ENCODE measurements around the gene AARS2.

AARS2 gene

DNA sequence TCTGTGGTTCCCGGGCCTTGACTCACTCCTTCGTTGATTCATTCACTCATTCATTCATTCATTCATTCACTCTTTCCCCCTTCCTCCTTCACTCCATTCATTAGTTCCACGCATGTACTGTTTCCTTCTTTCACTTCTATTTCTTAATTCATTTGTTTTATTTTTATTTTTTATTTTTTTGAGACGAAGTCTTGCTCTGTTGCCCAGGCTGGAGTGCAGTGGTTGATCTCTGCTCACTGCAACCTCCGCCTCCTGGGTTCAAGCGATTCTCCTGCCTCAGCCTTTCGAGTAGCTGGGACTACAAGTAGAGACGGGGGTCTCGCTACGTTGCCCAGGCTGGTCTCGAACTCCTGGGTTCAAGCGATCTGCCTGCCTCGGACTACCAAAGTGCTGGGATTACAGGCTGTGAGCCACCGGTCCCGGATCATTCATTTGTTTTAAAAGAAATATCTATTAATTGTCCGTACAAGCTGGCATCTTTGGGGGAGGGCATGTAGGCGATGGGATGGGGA is 47.4 kb downstream of the AARS2 start:
- DNase-seq (ENCODE audit: insufficient read length, low spot score) (no peak), FAIRE-seq (no peak)
- TF ChIP-seq TAF1 (IDR thresholded peaks at IDR 0.05; ENCODE audit: low read depth, low read length), result no peak
- no peak for TF ChIP-seq POLR2AphosphoS5 (IDR thresholded peaks at IDR 0.05; ENCODE audit: low read depth, low read length)
- TF ChIP-seq POLR2A (IDR thresholded peaks at IDR 0.05; ENCODE audit: low read depth, low read length), result no peak
- no peak for TF ChIP-seq POU2F2 (IDR thresholded peaks at IDR 0.05; ENCODE audit: low read depth, low read length)
- 0 out of 2 replicates have a peak, but pooled peaks have one; percentile 35 for TF ChIP-seq SPI1 (IDR thresholded peaks at IDR 0.05; ENCODE audit: low read depth, low read length)

GRCh38 chr6:44265007-44265721 is 48.0 kb downstream of the AARS2 start, which contains the start of gene NFKBIE:
Gene NFKBIE (minus strand): TSS chr6:44265551. CDS start chr6:44265346, 205 bp downstream.
- no peak for TF ChIP-seq SPI1 (IDR thresholded peaks at IDR 0.05; ENCODE audit: low read depth, low read length)
- TF ChIP-seq POU2F2 (IDR thresholded peaks at IDR 0.05; ENCODE audit: low read depth, low read length), result no peak
- peak; percentile 39; the same call in 1 of the 2 replicates for TF ChIP-seq POLR2A (IDR thresholded peaks at IDR 0.05; ENCODE audit: low read depth, low read length)
- TF ChIP-seq PAX5 (IDR thresholded peaks at IDR 0.05; ENCODE audit: insufficient read depth, low read length, severe bottlenecking), result peak; percentile 41
- peak; percentile 56; the same call in 1 of the 2 replicates for TF ChIP-seq TAF1 (IDR thresholded peaks at IDR 0.05; ENCODE audit: low read depth, low read length)
- peak; percentile 67; the same call in 1 of the 2 replicates for TF ChIP-seq POLR2AphosphoS5 (IDR thresholded peaks at IDR 0.05; ENCODE audit: low read depth, low read length)
- peak; percentile 69 for FAIRE-seq
- DNase-seq (ENCODE audit: insufficient read length, low spot score), result no peak

DNA sequence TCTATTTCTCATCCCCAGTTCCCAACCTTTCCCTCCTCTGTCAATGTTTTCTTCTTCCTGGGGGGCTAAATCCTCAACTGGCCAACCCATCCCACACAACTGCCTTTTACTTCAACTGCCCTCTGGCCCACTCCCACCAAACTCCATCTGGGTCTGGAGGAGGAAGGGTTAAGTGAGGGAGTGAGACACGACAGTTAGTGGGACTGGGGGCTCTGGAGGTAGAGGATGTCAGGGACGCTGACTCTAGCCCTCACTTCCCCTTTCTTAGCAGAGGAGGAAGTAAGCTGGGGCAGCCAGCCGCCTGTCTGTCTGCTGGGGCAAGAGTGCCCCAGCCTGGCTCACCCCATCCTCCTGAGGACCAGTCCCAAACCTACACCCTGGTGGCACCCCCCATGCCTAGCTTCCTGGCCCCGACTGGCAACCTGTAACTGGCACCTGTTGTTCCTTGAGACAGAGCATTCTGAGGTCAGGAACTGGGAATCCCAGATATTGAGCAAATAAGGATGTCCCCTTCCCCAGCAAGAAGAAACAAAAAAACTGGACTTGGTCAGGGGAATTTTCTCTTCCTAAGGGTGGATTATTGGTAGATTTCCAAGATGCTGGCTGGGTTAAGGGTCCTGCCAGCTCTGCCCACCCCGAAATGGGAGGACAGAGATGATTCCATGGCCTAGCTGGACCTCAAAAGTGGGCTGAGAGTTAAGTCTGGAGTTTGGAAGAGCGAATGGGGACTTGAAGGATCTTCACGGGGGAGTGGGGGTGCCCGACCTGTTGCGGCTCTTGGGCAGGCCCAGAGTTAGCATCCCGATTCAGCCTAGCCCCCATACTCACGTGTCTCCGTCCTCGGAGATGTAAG is 48.8 kb downstream of the AARS2 start:
- peak; percentile 93 for FAIRE-seq
- DNase-seq (ENCODE audit: insufficient read length, low spot score), result no peak
- TF ChIP-seq TAF1 (IDR thresholded peaks at IDR 0.05; ENCODE audit: low read depth, low read length), result peak; percentile 73
- TF ChIP-seq POLR2A (IDR thresholded peaks at IDR 0.05; ENCODE audit: low read depth, low read length), result no peak; the same call in none of the 2 replicates
- TF ChIP-seq SPI1 (IDR thresholded peaks at IDR 0.05; ENCODE audit: low read depth, low read length), result peak; percentile 98
- TF ChIP-seq POU2F2 (IDR thresholded peaks at IDR 0.05; ENCODE audit: low read depth, low read length), result 0 out of 2 replicates have a peak, but pooled peaks have one; percentile 47

DNA sequence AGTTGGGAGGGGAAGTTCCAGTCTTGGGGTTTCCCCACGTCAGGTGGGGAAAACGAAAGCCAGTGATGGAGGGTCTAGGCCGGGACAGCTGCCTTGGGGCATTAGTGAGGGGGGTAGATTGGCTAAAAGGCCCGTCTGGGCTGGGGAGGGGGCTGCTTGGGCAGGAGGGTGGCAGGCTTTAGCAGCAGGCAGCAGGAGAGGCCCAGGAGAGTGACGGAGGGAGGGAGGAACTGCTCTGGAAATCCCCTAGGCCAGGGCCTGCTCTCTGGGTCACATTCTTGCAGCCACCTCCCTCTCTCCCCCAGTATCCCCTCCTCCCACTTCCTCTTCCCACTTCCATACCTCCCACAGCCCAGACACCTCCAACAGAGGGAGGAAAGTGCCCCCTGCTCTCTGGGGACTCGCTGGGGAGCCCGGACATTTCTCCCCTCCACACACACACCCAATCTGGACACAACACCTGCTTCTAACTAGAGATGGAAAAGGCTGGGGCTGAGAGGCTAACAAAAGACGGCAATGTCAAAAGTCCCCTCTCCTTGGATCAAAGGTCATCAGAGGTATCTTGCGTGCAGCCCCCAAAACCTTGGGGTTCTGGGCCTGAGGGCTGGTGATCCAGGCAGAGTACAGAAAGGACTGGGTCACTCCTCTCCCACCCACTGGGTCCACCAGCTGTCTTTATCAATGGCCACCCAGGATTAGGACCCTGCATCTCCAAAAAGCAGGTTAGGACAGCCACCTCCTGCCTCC is 49.6 kb downstream of the AARS2 start:
- DNase-seq (ENCODE audit: insufficient read length, low spot score), result no peak
- TF ChIP-seq SPI1 (IDR thresholded peaks at IDR 0.05; ENCODE audit: low read depth, low read length) (peak; percentile 91), POU2F2 (IDR thresholded peaks at IDR 0.05; ENCODE audit: low read depth, low read length) (peak; percentile 42), POLR2A (IDR thresholded peaks at IDR 0.05; ENCODE audit: low read depth, low read length) (peak; percentile 76), POLR2AphosphoS5 (IDR thresholded peaks at IDR 0.05; ENCODE audit: low read depth, low read length) (peak; percentile 46; the same call in 1 of the 2 replicates), PAX5 (IDR thresholded peaks at IDR 0.05; ENCODE audit: insufficient read depth, low read length, severe bottlenecking) (no peak), TAF1 (IDR thresholded peaks at IDR 0.05; ENCODE audit: low read depth, low read length) (peak; percentile 76; the same call in 1 of the 2 replicates)
- peak; percentile 82 for FAIRE-seq

DNA sequence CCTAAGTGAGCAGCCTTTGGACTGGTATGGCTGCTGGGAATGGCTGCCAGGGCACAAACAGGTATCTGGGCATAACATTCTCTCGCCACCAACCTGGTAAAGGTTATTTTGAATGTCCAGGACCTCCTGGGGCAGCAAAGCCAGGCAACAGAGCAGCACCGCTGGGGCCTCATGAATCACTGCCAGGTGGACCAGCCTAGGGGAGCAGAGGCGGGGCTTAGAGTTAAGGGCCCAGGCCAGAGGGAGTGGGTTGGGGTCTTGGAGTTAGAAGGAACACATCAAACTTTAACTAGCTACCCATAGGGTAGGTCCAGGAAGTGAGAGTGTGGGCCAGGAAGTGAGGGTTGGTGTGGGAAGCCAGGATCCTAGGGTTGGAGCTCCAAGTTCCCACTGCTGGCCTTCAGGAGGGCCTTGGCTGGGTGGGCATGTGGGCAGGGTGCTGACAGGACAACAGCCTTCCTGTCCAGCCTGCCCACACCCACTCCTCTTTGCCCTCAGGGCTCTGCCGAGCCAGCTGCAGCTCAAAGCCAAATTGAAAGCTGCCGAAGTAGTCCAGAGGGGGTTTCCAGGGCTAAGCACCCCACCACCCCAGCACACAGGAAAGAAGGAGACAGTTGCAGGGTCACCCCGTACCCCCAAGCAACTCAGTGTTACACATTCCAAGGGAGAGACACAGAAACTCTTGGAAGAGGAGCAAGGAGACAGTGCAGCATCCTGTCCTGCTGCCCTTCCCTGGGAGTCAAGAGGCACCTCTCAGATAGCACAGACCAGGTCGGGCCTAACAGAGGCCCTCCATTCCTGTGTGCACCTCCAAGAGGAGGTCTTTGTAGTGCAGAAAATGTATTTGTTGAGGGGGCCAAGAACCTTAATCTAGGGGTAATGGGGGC is 50.4 kb downstream of the AARS2 start:
- TF ChIP-seq PAX5 (IDR thresholded peaks at IDR 0.05; ENCODE audit: insufficient read depth, low read length, severe bottlenecking) (no peak), POLR2A (IDR thresholded peaks at IDR 0.05; ENCODE audit: low read depth, low read length) (peak; percentile 33; the same call in 1 of the 2 replicates), SPI1 (IDR thresholded peaks at IDR 0.05; ENCODE audit: low read depth, low read length) (peak; percentile 32; the same call in 1 of the 2 replicates), POLR2AphosphoS5 (IDR thresholded peaks at IDR 0.05; ENCODE audit: low read depth, low read length) (no peak; the same call in 1 of the 2 replicates), POU2F2 (IDR thresholded peaks at IDR 0.05; ENCODE audit: low read depth, low read length) (0 out of 2 replicates have a peak, but pooled peaks have one; percentile 27), TAF1 (IDR thresholded peaks at IDR 0.05; ENCODE audit: low read depth, low read length) (peak; percentile 24; the same call in 1 of the 2 replicates)
- DNase-seq (ENCODE audit: insufficient read length, low spot score) (no peak), FAIRE-seq (peak; percentile 5)

GRCh38 chr6:44261581-44261980 is 51.6 kb downstream of the AARS2 start:
- no peak for FAIRE-seq
- no peak for DNase-seq (ENCODE audit: insufficient read length, low spot score)
- TF ChIP-seq POU2F2 (IDR thresholded peaks at IDR 0.05; ENCODE audit: low read depth, low read length) (no peak), SPI1 (IDR thresholded peaks at IDR 0.05; ENCODE audit: low read depth, low read length) (no peak), POLR2A (IDR thresholded peaks at IDR 0.05; ENCODE audit: low read depth, low read length) (no peak), PAX5 (IDR thresholded peaks at IDR 0.05; ENCODE audit: insufficient read depth, low read length, severe bottlenecking) (no peak), POLR2AphosphoS5 (IDR thresholded peaks at IDR 0.05; ENCODE audit: low read depth, low read length) (no peak), TAF1 (IDR thresholded peaks at IDR 0.05; ENCODE audit: low read depth, low read length) (no peak)

DNA sequence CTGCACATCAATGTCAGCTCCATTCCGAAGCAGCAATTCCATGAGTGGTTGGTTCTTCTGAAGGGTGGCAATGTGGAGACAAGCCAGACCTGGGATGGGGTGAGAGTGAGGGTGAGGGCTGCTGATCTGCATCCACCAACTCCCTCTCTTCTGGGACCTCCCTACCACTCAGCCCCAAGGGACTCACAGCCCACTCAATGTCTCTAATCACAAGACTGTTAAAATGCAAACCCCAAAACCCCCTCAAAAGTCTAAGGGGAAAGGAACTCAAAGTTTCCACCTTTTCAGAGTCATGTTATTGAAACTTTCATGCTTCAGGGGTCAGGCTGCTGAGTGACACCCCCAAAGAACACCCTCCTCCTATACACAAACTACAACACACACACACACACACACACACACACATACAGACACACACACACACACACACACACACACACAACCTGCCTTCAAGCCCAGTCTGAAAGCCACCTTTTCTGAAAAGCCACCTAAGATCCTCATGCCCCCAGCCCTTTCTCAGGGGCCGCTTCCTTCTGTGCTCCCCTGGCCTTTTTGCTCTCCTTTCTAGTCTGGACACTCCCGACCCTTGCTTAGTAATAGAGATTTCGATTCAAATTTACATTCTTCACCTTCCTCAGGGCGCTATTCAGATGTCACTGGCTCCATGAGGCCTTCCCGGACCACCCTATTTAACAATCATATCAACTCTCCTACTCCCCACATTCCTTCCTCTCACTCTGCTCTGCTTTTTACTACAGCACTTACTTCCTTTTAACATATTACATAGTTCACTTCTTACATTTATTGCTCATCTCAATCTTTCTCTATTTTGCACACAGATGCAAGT is 52.5 kb downstream of the AARS2 start:
- no peak for DNase-seq (ENCODE audit: insufficient read length, low spot score)
- TF ChIP-seq TAF1 (IDR thresholded peaks at IDR 0.05; ENCODE audit: low read depth, low read length) (no peak), POLR2AphosphoS5 (IDR thresholded peaks at IDR 0.05; ENCODE audit: low read depth, low read length) (peak; percentile 65; the same call in 1 of the 2 replicates), SPI1 (IDR thresholded peaks at IDR 0.05; ENCODE audit: low read depth, low read length) (no peak), POLR2A (IDR thresholded peaks at IDR 0.05; ENCODE audit: low read depth, low read length) (peak; percentile 81), POU2F2 (IDR thresholded peaks at IDR 0.05; ENCODE audit: low read depth, low read length) (peak; percentile 18; the same call in 1 of the 2 replicates), PAX5 (IDR thresholded peaks at IDR 0.05; ENCODE audit: insufficient read depth, low read length, severe bottlenecking) (no peak)

More for the DNA sequence above, 52.5 kb downstream of the AARS2 start:
- peak; percentile 74 for FAIRE-seq

Data from GM12891 (cell line).